ENCODE data around the gene UNC93A. TPM values are rescaled to one million over a fixed set of nuclear protein-coding genes. Genes with fewer than 3 reads are reported as not detected.

The UNC93A gene
- total RNA-seq, 6 donors from 2014 or later, result not detected

GRCh38 chr6:167337675-167338449 lies 46.7 kb downstream of the UNC93A start:
- TF ChIP-seq, protein P1, sequence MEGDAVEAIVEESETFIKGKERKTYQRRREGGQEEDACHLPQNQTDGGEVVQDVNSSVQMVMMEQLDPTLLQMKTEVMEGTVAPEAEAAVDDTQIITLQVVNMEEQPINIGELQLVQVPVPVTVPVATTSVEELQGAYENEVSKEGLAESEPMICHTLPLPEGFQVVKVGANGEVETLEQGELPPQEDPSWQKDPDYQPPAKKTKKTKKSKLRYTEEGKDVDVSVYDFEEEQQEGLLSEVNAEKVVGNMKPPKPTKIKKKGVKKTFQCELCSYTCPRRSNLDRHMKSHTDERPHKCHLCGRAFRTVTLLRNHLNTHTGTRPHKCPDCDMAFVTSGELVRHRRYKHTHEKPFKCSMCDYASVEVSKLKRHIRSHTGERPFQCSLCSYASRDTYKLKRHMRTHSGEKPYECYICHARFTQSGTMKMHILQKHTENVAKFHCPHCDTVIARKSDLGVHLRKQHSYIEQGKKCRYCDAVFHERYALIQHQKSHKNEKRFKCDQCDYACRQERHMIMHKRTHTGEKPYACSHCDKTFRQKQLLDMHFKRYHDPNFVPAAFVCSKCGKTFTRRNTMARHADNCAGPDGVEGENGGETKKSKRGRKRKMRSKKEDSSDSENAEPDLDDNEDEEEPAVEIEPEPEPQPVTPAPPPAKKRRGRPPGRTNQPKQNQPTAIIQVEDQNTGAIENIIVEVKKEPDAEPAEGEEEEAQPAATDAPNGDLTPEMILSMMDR (IDR thresholded peaks at IDR 0.05), result no peak
- TF ChIP-seq POLR2A (IDR thresholded peaks at IDR 0.05) (no peak), POLR2AphosphoS5 (IDR thresholded peaks at IDR 0.05) (no peak), EP300 (IDR thresholded peaks at IDR 0.05) (no peak)
- Histone ChIP-seq H3K4me3 (no peak overlapping the region), H3K9me3 (no peaks in the 10 kb centered on the region), H3K27ac (no peak overlapping the region), H3K27me3 (no peaks in the 10 kb centered on the region), H3K36me3 (no peaks in the 10 kb centered on the region), H3K4me1 (no peaks in the 10 kb centered on the region)
- ATAC-seq (ENCODE audit: low FRiP score in 2 of 2) (no peak), DNase-seq (no peak)
- 90 to 92% methylated on average over 5 of the region's 5 CpGs for WGBS, 2 donors

- no peaks in the 10 kb centered on the region for H3K4me1 ChIP-seq
- H3K9me3 ChIP-seq, result no peaks in the 10 kb centered on the region
- DNase-seq (no peak), ATAC-seq (ENCODE audit: low FRiP score in 2 of 2) (no peak)
- no peaks in the 10 kb centered on the region for H3K27me3 ChIP-seq
- no peaks in the 10 kb centered on the region for H3K36me3 ChIP-seq
- no peak overlapping the region for H3K27ac ChIP-seq
- WGBS, 2 donors, result 60 to 63% methylated on average over 5 of the region's 5 CpGs
- TF ChIP-seq, protein P1 (IDR thresholded peaks at IDR 0.05), result no peak
- TF ChIP-seq POLR2AphosphoS5 (IDR thresholded peaks at IDR 0.05) (no peak), POLR2A (IDR thresholded peaks at IDR 0.05) (no peak), EP300 (IDR thresholded peaks at IDR 0.05) (no peak)
- no peak overlapping the region for H3K4me3 ChIP-seq
These were observed 47.5 kb downstream of the UNC93A start for GRCh38 chr6:167338541-167339117.

DNA sequence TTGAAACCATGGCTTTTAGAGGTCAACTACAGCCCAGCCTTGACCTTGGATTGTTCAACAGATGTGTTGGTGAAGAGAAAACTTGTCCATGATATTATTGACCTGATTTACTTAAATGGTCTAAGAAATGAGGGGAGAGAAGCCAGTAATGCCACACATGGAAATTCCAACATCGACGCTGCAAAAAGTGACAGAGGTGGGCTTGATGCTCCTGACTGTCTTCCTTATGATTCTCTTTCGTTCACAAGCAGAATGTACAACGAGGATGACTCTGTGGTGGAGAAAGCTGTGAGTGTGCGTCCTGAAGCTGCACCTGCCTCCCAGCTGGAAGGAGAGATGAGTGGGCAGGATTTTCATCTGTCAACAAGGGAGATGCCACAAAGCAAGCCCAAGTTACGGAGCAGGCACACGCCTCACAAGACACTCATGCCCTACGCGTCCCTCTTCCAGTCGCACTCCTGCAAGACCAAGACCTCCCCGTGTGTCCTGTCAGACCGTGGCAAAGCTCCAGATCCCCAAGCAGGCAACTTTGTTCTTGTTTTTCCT lies 50.0 kb downstream of the UNC93A start:
- Histone ChIP-seq H3K27me3 (no peaks in the 10 kb centered on the region), H3K27ac (no peak overlapping the region), H3K36me3 (no peaks in the 10 kb centered on the region), H3K4me1 (no peaks in the 10 kb centered on the region), H3K9me3 (no peaks in the 10 kb centered on the region), H3K4me3 (no peak overlapping the region)
- ATAC-seq (ENCODE audit: low FRiP score in 2 of 2), result no peak
- DNase-seq, result no peak
- 61 to 66% methylated on average over 12 of the region's 12 CpGs for WGBS, 2 donors
- TF ChIP-seq EP300 (IDR thresholded peaks at IDR 0.05) (no peak), POLR2AphosphoS5 (IDR thresholded peaks at IDR 0.05) (no peak), POLR2A (IDR thresholded peaks at IDR 0.05) (no peak)
- TF ChIP-seq, protein P1 (IDR thresholded peaks at IDR 0.05), result no peak

- Histone ChIP-seq H3K4me1 (no peaks in the 10 kb centered on the region), H3K27ac (no peak overlapping the region), H3K4me3 (no peak overlapping the region), H3K27me3 (no peaks in the 10 kb centered on the region), H3K36me3 (no peaks in the 10 kb centered on the region), H3K9me3 (no peaks in the 10 kb centered on the region)
- DNase-seq (no peak), ATAC-seq (ENCODE audit: low FRiP score in 2 of 2) (no peak)
- TF ChIP-seq POLR2AphosphoS5 (IDR thresholded peaks at IDR 0.05) (no peak), EP300 (IDR thresholded peaks at IDR 0.05) (no peak), POLR2A (IDR thresholded peaks at IDR 0.05) (no peak)
- TF ChIP-seq, protein P1 (IDR thresholded peaks at IDR 0.05), result no peak
- 58 to 72% methylated on average over 3 of the region's 3 CpGs for WGBS, 2 donors
These were observed 50.8 kb downstream of the UNC93A start for GRCh38 chr6:167341665-167342655.

Measured in upper lobe of left lung (tissue), 6 donors.